GDM1 (cell line): Measurements from ENCODE around the gene MCF2L2.

Experiments
- DNase-seq: peaks from one replicate; lab custom pipeline; 2025; lab: John Stamatoyannopoulos, UW

The MCF2L2 gene

GRCh38 chr3:183163563-183163962, 264.9 kb downstream of the MCF2L2 start:
- DNase-seq, result no peak

GRCh38 chr3:183161552-183162336, 266.7 kb downstream of the MCF2L2 start:
- no peak for DNase-seq

- no peak for DNase-seq
Observed at GRCh38 chr3:183160616-183161015, 267.8 kb downstream of the MCF2L2 start.

- no peak for DNase-seq
Observed at GRCh38 chr3:183159333-183159732, 269.1 kb downstream of the MCF2L2 start.

GRCh38 chr3:183158551-183159006, 269.8 kb downstream of the MCF2L2 start:
- no peak for DNase-seq

- DNase-seq, result no peak
Observed at GRCh38 chr3:183158113-183158512, 270.3 kb downstream of the MCF2L2 start.

GRCh38 chr3:183156266-183156665, 272.2 kb downstream of the MCF2L2 start:
- DNase-seq, result no peak

- DNase-seq, result no peak
Observed at GRCh38 chr3:183155499-183155898, 272.9 kb downstream of the MCF2L2 start.

- no peak for DNase-seq
Observed at GRCh38 chr3:183153210-183153950, 275.0 kb downstream of the MCF2L2 start.

GRCh38 chr3:183151821-183152351, 276.5 kb downstream of the MCF2L2 start:
- no peak for DNase-seq

- no peak for DNase-seq
Observed at GRCh38 chr3:183151086-183151485, 277.3 kb downstream of the MCF2L2 start.

GRCh38 chr3:183149915-183150750, 278.3 kb downstream of the MCF2L2 start:
- no peak for DNase-seq

GRCh38 chr3:183148056-183148455, 280.4 kb downstream of the MCF2L2 start:
- no peak for DNase-seq

- DNase-seq, result no peak
Observed at GRCh38 chr3:183144363-183144762, 284.1 kb downstream of the MCF2L2 start.

GRCh38 chr3:183142199-183142598, 286.2 kb downstream of the MCF2L2 start:
- no peak for DNase-seq

GRCh38 chr3:183134844-183135243, 293.6 kb downstream of the MCF2L2 start:
- no peak for DNase-seq

- DNase-seq, result no peak
Observed at GRCh38 chr3:183132409-183132808, 296.0 kb downstream of the MCF2L2 start.

- DNase-seq, result no peak
Observed at GRCh38 chr3:183131735-183132134, 296.7 kb downstream of the MCF2L2 start.

- DNase-seq, result no peak
Observed at GRCh38 chr3:183131186-183131725, 297.2 kb downstream of the MCF2L2 start.

- no peak for DNase-seq
Observed at GRCh38 chr3:183129243-183129642, 299.2 kb downstream of the MCF2L2 start.

- no peak for DNase-seq
Observed at GRCh38 chr3:183128709-183129108, 299.7 kb downstream of the MCF2L2 start.
